22Rv1 (cell line): ENCODE results near the gene PEX26.

Experiments
- ZFX ChIP-seq: fragments of 450-650 bp; IDR thresholded peaks from 2 replicates; pipeline ENCODE4 v1.6.1; 2017; ENCODE audit warnings: antibody characterized with exemption, borderline replicate concordance
- TF ChIP-seq, protein P1 (sequence below): fragments of 450-650 bp; IDR thresholded peaks from 2 replicates; pipeline ENCODE4 v1.5.1; 2017; ENCODE audit warnings: mild to moderate bottlenecking

DNA sequence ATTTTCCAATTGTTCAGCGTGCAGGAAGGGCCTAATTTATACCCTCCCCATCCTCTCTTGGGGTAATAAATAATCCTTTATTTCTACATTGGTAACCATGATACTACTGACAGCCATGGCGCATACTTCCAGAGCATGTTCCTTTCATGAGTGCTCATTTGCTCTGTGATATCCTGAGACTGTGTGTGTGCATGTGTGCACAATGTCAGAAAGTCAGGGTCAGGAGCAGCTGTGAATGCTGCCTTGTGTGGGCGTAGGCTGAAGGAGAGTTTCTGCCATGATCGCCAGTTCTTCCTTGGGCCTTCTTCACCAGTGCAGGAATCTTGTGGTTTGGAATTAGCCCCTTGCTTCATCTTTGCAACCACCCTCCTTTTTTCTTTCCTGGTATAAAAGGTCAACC, 43.1 kb downstream of the PEX26 start:
- TF ChIP-seq, protein P1, sequence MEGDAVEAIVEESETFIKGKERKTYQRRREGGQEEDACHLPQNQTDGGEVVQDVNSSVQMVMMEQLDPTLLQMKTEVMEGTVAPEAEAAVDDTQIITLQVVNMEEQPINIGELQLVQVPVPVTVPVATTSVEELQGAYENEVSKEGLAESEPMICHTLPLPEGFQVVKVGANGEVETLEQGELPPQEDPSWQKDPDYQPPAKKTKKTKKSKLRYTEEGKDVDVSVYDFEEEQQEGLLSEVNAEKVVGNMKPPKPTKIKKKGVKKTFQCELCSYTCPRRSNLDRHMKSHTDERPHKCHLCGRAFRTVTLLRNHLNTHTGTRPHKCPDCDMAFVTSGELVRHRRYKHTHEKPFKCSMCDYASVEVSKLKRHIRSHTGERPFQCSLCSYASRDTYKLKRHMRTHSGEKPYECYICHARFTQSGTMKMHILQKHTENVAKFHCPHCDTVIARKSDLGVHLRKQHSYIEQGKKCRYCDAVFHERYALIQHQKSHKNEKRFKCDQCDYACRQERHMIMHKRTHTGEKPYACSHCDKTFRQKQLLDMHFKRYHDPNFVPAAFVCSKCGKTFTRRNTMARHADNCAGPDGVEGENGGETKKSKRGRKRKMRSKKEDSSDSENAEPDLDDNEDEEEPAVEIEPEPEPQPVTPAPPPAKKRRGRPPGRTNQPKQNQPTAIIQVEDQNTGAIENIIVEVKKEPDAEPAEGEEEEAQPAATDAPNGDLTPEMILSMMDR, result no peak
- TF ChIP-seq ZFX, result no peak
